ENCODE data around the gene CLSTN2. TPM values are rescaled to one million over a fixed set of nuclear protein-coding genes. Genes with fewer than 3 reads are reported as not detected.

Gene CLSTN2
- polyA plus RNA-seq, 3 donors, result not detected

DNA sequence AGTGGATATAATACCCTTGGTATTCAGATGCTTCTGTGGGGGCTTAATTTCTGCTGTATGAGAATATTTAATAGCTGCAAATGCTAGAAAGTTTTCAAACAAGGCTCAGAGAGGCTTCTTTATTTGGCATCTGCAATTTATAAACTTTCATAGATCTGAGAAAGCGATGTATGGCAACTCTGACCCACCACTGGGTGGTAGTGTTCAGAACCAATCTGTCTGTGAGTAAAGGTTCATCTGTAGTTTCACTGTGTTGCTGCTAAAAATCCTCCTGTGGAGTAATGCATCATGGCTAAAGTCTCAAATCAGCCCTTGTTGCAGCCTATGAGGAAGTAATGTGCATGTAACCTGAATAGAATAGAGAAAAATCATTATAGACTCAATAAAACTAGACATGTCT, 47.4 kb downstream of the CLSTN2 start:
- WGBS (ENCODE audit: insufficient coverage), result no CpG with 5 or more reads among the region's 1 CpG
- Histone ChIP-seq H3K4me2 (replicated peaks; ENCODE audit: extremely low read depth, low read length, poor library complexity, severe bottlenecking) (no peak overlapping the region), H3K27me3 (ENCODE audit: control insufficient read depth in 2 of 2, insufficient read depth in 2 of 2, low read length in 2 of 2) (no peaks in the 10 kb centered on the region), H3K9me3 (replicated peaks in 1 of 2; ENCODE audit: control insufficient read depth in 1 of 2, insufficient read depth in 1 of 2, low read length in 2 of 2) (no peaks in the 10 kb centered on the region), H3K4me1 (ENCODE audit: control insufficient read depth in 1 of 2, insufficient read depth in 2 of 2, low read length in 2 of 2) (no peaks in the 10 kb centered on the region), H3K27ac (ENCODE audit: low read depth in 1 of 2, low read length in 2 of 2) (no peak overlapping the region), H4K20me1 (ENCODE audit: insufficient read depth, low read length) (no peaks in the 10 kb centered on the region), H3K79me2 (ENCODE audit: insufficient read depth, low read length) (no peaks in the 10 kb centered on the region), H3K9ac (ENCODE audit: insufficient read depth, low read length, poor library complexity, severe bottlenecking) (no peak overlapping the region), H2AFZ (ENCODE audit: insufficient read depth, low read depth, low read length, poor library complexity, severe bottlenecking) (no peak overlapping the region), H3K4me3 (replicated peaks in 1 of 3; ENCODE audit: low read depth in 2 of 3, low read length in 3 of 3) (no peak overlapping the region), H3K36me3 (replicated peaks in 1 of 2; ENCODE audit: control insufficient read depth in 1 of 2, insufficient read depth in 2 of 2, low read length in 2 of 2) (no peaks in the 10 kb centered on the region)
- Mint-ChIP-seq H3K9me3 (no peaks in the 10 kb centered on the region), H3K27me3 (ENCODE audit: low read depth in 3 of 3) (peaks cover 2 to 6% (median 4%) of the 10 kb centered on the region in 3 donors), H3K4me1 (no peaks in the 10 kb centered on the region), H3K36me3 (no peaks in the 10 kb centered on the region), H3K4me3 (no peak overlapping the region), H3K27ac (no peak overlapping the region)
- DNase-seq, result no peak
- intact Hi-C loops (cut with micrococcal nuclease), result no loop called here
- TF ChIP-seq, protein P1, sequence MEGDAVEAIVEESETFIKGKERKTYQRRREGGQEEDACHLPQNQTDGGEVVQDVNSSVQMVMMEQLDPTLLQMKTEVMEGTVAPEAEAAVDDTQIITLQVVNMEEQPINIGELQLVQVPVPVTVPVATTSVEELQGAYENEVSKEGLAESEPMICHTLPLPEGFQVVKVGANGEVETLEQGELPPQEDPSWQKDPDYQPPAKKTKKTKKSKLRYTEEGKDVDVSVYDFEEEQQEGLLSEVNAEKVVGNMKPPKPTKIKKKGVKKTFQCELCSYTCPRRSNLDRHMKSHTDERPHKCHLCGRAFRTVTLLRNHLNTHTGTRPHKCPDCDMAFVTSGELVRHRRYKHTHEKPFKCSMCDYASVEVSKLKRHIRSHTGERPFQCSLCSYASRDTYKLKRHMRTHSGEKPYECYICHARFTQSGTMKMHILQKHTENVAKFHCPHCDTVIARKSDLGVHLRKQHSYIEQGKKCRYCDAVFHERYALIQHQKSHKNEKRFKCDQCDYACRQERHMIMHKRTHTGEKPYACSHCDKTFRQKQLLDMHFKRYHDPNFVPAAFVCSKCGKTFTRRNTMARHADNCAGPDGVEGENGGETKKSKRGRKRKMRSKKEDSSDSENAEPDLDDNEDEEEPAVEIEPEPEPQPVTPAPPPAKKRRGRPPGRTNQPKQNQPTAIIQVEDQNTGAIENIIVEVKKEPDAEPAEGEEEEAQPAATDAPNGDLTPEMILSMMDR (IDR thresholded peaks at IDR 0.05), result no peak

DNA sequence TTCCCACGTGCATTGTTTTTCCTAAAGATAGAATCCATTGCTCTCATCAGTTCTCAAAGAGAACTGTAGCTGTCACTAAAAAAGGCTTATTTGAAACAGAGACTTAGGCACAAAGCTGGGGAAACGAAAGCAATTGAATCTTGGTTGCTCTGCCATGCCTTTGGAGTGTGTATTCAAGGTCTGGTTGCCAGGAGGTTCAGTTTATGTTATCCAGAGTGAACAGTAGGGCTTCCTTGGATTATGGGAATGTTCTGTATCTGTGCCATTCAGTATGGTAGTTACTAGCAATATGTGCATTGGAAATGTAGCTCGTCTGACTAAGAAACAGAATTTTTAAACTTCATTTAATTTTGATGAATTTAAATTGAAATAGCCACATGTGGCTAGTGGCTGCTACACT, 50.6 kb downstream of the CLSTN2 start:
- H3K27ac Mint-ChIP-seq, result no peak overlapping the region
- H3K9me3 Mint-ChIP-seq, result no peaks in the 10 kb centered on the region
- no peaks in the 10 kb centered on the region for H3K9me3 ChIP-seq (replicated peaks in 1 of 2; ENCODE audit: control insufficient read depth in 1 of 2, insufficient read depth in 1 of 2, low read length in 2 of 2)
- H3K36me3 Mint-ChIP-seq, result no peaks in the 10 kb centered on the region
- no peak overlapping the region for H3K4me3 ChIP-seq (replicated peaks in 1 of 3; ENCODE audit: low read depth in 2 of 3, low read length in 3 of 3)
- H2AFZ ChIP-seq (ENCODE audit: insufficient read depth, low read depth, low read length, poor library complexity, severe bottlenecking), result no peak overlapping the region
- no peak for DNase-seq
- 86% methylated on average over 1 of the region's 3 CpGs for WGBS (ENCODE audit: insufficient coverage)
- no peaks in the 10 kb centered on the region for H3K27me3 ChIP-seq (ENCODE audit: control insufficient read depth in 2 of 2, insufficient read depth in 2 of 2, low read length in 2 of 2)
- TF ChIP-seq, protein P1 (IDR thresholded peaks at IDR 0.05), result no peak
- H3K27me3 Mint-ChIP-seq (ENCODE audit: low read depth in 3 of 3), result peaks cover 0 to 6% (median 4%) of the 10 kb centered on the region in 3 donors
- no peaks in the 10 kb centered on the region for H3K4me1 ChIP-seq (ENCODE audit: control insufficient read depth in 1 of 2, insufficient read depth in 2 of 2, low read length in 2 of 2)
- no peaks in the 10 kb centered on the region for H4K20me1 ChIP-seq (ENCODE audit: insufficient read depth, low read length)
- intact Hi-C loops (cut with micrococcal nuclease), result no loop called here
- H3K36me3 ChIP-seq (replicated peaks in 1 of 2; ENCODE audit: control insufficient read depth in 1 of 2, insufficient read depth in 2 of 2, low read length in 2 of 2), result no peaks in the 10 kb centered on the region
- H3K4me2 ChIP-seq (replicated peaks; ENCODE audit: extremely low read depth, low read length, poor library complexity, severe bottlenecking), result no peak overlapping the region
- no peak overlapping the region for H3K4me3 Mint-ChIP-seq
- no peak overlapping the region for H3K27ac ChIP-seq (ENCODE audit: low read depth in 1 of 2, low read length in 2 of 2)
- no peaks in the 10 kb centered on the region for H3K79me2 ChIP-seq (ENCODE audit: insufficient read depth, low read length)
- no peaks in the 10 kb centered on the region for H3K4me1 Mint-ChIP-seq
- no peak overlapping the region for H3K9ac ChIP-seq (ENCODE audit: insufficient read depth, low read length, poor library complexity, severe bottlenecking)
